GM19467 (cell line): ENCODE measurements around the gene SF3B2.
"Not testable (repeated sequence)": the region's sequence is repeated elsewhere in the genome, so short reads cannot be mapped to it uniquely, and the experiment has no call there.

Source experiments
- ATAC-seq: cut with Tn5 transposase; IDR thresholded peaks from one replicate; pipeline ENCODE4 v1.9.1; 2021; ENCODE audit warnings: mild to moderate bottlenecking, moderate library complexity; ENCODE audit not compliant: unreplicated experiment

SF3B2 gene

GRCh38 chr11:66051766-66052663 is at the start of gene SF3B2:
Gene SF3B2, plus strand, starts transcription at chr11:66052364. Its CDS starts 21 bp downstream, at chr11:66052385.
- ATAC-seq: peak; percentile 92

GRCh38 chr11:66002648-66003225 is 49.4 kb upstream of the SF3B2 start:
- ATAC-seq: peak; percentile 36

- ATAC-seq: no peak
Observed at GRCh38 chr11:66003291-66003690, 48.9 kb upstream of the SF3B2 start.

- no peak for ATAC-seq
Observed at GRCh38 chr11:66004186-66004585, 48.0 kb upstream of the SF3B2 start.

GRCh38 chr11:66006134-66006890 is 45.9 kb upstream of the SF3B2 start:
- no peak for ATAC-seq

GRCh38 chr11:66006891-66007176 is 45.3 kb upstream of the SF3B2 start:
- ATAC-seq: no peak

- no peak for ATAC-seq
Observed at GRCh38 chr11:66007201-66007634, 44.9 kb upstream of the SF3B2 start.

GRCh38 chr11:66008095-66008467 is 44.1 kb upstream of the SF3B2 start:
- ATAC-seq: no peak

GRCh38 chr11:66008468-66009101 is 43.6 kb upstream of the SF3B2 start:
- ATAC-seq: no peak

- ATAC-seq: not testable (repeated sequence)
Observed at GRCh38 chr11:66010036-66010435, 42.1 kb upstream of the SF3B2 start.

- no peak for ATAC-seq
Observed at GRCh38 chr11:66011239-66011784, 40.9 kb upstream of the SF3B2 start.

GRCh38 chr11:66011785-66012303 is 40.3 kb upstream of the SF3B2 start, which contains the start of gene CST6:
Gene CST6, plus strand, starts transcription at chr11:66012008. Its CDS starts 37 bp downstream, at chr11:66012045.
- no peak for ATAC-seq

- no peak for ATAC-seq
Observed at GRCh38 chr11:66012371-66012945, 39.7 kb upstream of the SF3B2 start.

- no peak for ATAC-seq
Observed at GRCh38 chr11:66012946-66013761, 39.0 kb upstream of the SF3B2 start.

- ATAC-seq: no peak
Observed at GRCh38 chr11:66013762-66014100, 38.4 kb upstream of the SF3B2 start.

- no peak for ATAC-seq
Observed at GRCh38 chr11:66014804-66015453, 37.2 kb upstream of the SF3B2 start.

GRCh38 chr11:66015454-66015881 is 36.7 kb upstream of the SF3B2 start:
- ATAC-seq: no peak

- no peak for ATAC-seq
Observed at GRCh38 chr11:66015936-66016792, 36.0 kb upstream of the SF3B2 start.
